SJCRH30 (cell line): ENCODE results near the gene ZCCHC24. TPM values are rescaled to one million over a fixed set of nuclear protein-coding genes. Genes with fewer than 3 reads are reported as not detected.

Source experiments
- DNase-seq, 2 experiments: peaks; one replicate each; pipeline ENCODE4 v3.0.0-alpha.2; 2015 to 2020
- H3K27ac ChIP-seq: fragments of 250-450 bp; sonication (Bioruptor Pico); 2 replicates; pipeline ENCODE4 v1.5.1; 2020; ENCODE audit warnings: mild to moderate bottlenecking, moderate library complexity
- H3K27me3 ChIP-seq: fragments of 250-450 bp; sonication (Bioruptor Pico); 2 replicates; pipeline ENCODE4 v1.5.1; 2020; ENCODE audit warnings: mild to moderate bottlenecking, moderate library complexity
- H3K36me3 ChIP-seq: fragments of 250-450 bp; sonication (Bioruptor Pico); 2 replicates; pipeline ENCODE4 v1.5.1; 2020; ENCODE audit warnings: mild to moderate bottlenecking, moderate library complexity
- H3K4me1 ChIP-seq: fragments of 250-450 bp; sonication (Bioruptor Pico); 2 replicates; pipeline ENCODE4 v1.5.1; 2020; ENCODE audit warnings: mild to moderate bottlenecking, moderate library complexity
- H3K4me3 ChIP-seq: fragments of 250-450 bp; sonication (Bioruptor Pico); 2 replicates; pipeline ENCODE4 v1.5.1; 2020; ENCODE audit warnings: mild to moderate bottlenecking, moderate library complexity
- H3K9me3 ChIP-seq: fragments of 250-450 bp; sonication (Bioruptor Pico); replicated peaks from 2 replicates; pipeline ENCODE4 v1.5.1; 2020; ENCODE audit warnings: mild to moderate bottlenecking, moderate library complexity
- total RNA-seq: library from RNA; depleted of rRNA; stranded (reverse); fragments of >200 nt; shearing (Covaris generic); gene quantifications from 2 replicates; pipeline ENCODE4 v1.2.3, GENCODE V29; 2014

The ZCCHC24 gene
- total RNA-seq, 1 experiment from 2014 or later, result 53.7 TPM

DNA sequence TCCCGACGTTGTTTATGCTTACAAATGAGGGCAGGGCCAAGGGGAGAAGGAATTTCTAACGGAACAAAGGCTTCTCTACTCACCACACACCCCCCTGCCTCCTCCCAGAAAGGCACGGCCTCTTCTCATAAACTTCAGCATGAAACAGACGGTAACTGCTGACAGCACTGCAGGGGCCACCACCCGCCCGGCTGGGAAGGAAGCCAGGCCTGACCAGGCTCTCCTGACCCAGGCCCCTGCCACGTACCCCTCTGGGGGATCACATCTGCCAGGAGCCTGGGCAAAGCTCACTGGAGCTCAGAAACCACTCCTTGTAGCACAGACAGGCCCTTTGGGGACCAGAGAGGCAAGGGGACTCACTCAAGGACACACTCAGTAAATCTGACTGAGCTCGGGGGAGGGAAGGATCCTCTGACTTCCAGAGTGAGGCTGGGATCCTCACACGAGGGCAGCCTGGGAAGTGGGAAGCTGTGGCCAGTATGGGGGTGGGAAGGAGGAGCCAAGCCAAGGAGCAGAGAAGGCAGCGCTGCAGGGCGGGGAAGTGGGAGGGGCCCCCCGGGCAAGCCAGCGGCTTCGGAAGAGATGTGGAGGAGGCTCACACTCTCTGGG is 46.1 kb downstream of the ZCCHC24 start:
- DNase-seq, result peak; percentile 89 to 91
- H3K4me3 ChIP-seq, result peak overlapping the region; percentile 8; the same call in 1 of the 2 replicates
- peak overlapping the region; percentile 89 for H3K27ac ChIP-seq
- H3K9me3 ChIP-seq, result no peaks in the 10 kb centered on the region
- H3K4me1 ChIP-seq, result peaks cover 68% of the 10 kb centered on the region
- H3K36me3 ChIP-seq, result peaks cover 27% of the 10 kb centered on the region
- no peaks in the 10 kb centered on the region for H3K27me3 ChIP-seq

- Histone ChIP-seq H3K4me3 (no peak overlapping the region), H3K27ac (peak overlapping the region; percentile 89), H3K27me3 (no peaks in the 10 kb centered on the region), H3K4me1 (peaks cover 61% of the 10 kb centered on the region), H3K9me3 (no peaks in the 10 kb centered on the region), H3K36me3 (peaks cover 34% of the 10 kb centered on the region)
- no peak for DNase-seq
These were observed 46.8 kb downstream of the ZCCHC24 start for GRCh38 chr10:79398642-79399041.

GRCh38 chr10:79397575-79398303 is 47.7 kb downstream of the ZCCHC24 start:
- Histone ChIP-seq H3K27ac (peak overlapping the region; percentile 89), H3K36me3 (peaks cover 39% of the 10 kb centered on the region), H3K4me3 (no peak overlapping the region), H3K27me3 (no peaks in the 10 kb centered on the region), H3K4me1 (peaks cover 53% of the 10 kb centered on the region), H3K9me3 (no peaks in the 10 kb centered on the region)
- DNase-seq, result peak; percentile 82 to 86

DNA sequence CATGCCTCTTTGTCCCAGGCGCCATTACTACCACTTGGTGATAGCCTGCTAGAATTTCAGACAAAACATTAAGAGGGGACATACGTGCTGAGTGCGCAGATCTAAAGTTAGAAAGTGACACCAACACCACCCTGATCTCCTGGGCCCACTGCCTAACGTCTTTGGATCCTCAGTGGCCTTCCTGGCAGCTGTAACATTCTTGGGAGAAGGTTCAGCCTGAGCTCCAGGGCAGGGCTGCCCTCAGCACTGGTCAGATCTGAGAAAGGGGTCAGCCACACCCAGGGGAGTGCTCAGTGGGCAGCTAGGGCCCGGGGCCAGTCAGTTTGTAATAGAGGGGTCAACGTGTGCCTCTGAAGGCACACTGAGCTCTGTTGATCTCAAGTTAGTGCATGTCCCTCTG is 48.4 kb downstream of the ZCCHC24 start:
- no peaks in the 10 kb centered on the region for H3K27me3 ChIP-seq
- H3K4me1 ChIP-seq, result peaks cover 46% of the 10 kb centered on the region
- no peak overlapping the region for H3K4me3 ChIP-seq
- peaks cover 46% of the 10 kb centered on the region for H3K36me3 ChIP-seq
- H3K27ac ChIP-seq, result peak overlapping the region; percentile 89
- H3K9me3 ChIP-seq, result no peaks in the 10 kb centered on the region
- DNase-seq, result no peak

DNA sequence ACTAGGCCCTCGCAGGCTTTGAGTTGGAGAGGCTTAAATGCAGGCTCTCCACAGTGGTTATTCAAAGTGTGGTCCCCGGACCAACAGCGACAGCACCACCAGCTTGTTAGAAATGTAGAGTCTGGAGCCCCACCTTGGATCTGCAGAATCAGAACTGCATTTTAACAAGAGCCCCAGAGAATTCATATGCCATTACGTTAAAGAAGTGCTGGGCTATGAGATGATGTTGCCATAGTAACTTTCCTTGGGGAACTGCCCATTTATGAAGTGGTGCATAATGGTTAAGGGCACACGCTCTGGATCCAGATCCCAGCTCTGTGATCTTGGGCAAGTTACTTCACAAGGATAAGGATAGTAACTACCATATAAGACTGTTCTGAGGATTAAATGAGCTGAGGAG is 48.9 kb downstream of the ZCCHC24 start:
- Histone ChIP-seq H3K4me1 (peaks cover 41% of the 10 kb centered on the region), H3K27me3 (no peaks in the 10 kb centered on the region), H3K9me3 (no peaks in the 10 kb centered on the region), H3K36me3 (peaks cover 46% of the 10 kb centered on the region), H3K4me3 (no peak overlapping the region), H3K27ac (no peak overlapping the region)
- no peak for DNase-seq

DNA sequence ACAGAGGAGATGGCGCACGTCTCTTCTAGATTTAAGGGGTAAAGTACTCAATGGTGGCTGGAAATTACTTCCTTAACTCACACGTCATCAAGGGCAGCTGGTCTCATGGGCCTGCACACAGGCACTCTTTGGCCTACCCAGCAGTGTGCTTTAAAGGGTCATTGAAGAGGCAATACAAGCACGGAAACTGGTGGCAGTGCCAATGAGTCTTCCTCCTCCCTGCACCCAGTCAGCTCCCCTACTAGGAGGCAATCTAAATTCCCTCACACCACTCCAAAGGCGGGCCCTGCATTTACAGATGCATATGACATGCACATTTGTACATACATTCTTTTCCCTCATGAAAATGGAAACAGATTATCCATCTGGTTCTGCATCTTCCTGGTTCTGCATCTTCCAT is 50.8 kb downstream of the ZCCHC24 start:
- Histone ChIP-seq H3K36me3 (peaks cover 58% of the 10 kb centered on the region), H3K4me3 (no peak overlapping the region), H3K27me3 (no peaks in the 10 kb centered on the region), H3K4me1 (peaks cover 27% of the 10 kb centered on the region), H3K27ac (no peak overlapping the region), H3K9me3 (no peaks in the 10 kb centered on the region)
- DNase-seq, result no peak

DNA sequence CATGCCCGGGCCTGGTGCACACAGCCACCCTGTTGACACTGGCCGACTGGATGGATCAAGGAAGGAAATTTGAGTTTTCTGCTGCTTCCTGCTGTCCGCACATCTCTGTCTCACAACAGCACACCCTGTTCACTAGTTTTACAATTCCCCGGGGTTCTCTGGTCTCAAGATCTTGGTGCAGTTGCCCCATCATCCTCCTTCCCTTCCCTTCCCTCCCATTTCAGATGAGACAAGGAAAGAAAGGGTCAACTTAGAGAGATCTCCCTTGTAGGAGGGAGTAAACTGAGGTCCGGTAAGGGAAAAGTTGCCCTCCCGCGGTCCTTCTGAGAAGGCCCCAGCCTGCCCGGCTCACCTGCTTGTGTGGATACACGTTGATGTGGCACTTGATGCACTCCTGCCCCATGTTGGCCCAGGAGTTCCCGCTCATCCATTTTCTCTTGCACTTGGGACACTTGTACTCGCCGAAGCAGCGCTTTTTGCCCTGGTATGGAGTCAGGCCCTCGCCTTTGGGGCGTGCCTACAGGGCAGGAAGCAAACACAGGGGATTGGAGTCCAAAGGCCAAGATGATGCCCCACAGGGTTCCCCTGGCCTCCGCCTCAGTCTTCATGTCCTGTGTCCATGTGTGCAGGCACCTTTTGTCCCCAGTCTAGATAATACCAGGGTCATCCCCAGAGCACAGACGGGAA is 51.4 kb downstream of the ZCCHC24 start:
- Histone ChIP-seq H3K9me3 (no peaks in the 10 kb centered on the region), H3K4me3 (no peak overlapping the region), H3K27me3 (no peaks in the 10 kb centered on the region), H3K27ac (no peak overlapping the region), H3K4me1 (peaks cover 21% of the 10 kb centered on the region), H3K36me3 (peaks cover 64% of the 10 kb centered on the region)
- DNase-seq, result no peak

DNA sequence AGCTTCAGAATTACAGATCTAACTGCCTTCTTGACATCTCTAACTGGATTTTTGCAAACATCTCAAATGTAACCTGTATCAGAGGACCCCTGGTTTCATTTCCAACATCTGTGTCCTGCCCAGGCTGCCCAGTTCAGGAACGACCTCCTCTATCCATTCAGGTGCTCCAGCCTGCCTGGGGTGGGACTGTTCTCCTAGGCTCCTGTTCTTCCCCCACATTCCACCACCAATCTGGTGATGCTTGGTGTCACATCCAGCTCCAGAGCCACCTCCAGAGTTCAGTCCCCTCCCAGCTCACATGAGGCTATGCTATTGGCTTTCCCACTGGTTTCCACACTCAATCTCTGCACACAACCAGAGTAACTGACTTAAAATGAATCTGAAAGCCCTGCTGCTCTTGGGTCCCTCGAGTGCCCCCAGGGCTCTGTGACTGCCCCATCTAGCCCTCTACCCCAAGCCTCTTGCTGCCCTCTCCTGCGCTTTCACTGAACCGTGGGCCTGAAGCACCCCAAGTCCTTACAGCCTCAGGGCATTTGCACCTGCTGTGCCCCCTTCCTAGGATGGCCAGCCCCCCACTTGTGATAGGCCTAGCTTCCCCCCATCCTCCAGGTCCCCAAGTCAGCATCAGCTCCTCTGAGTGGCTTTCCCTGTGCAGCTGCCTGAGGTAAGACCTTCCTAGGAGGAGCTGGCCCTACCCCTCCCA is 52.1 kb downstream of the ZCCHC24 start:
- H3K36me3 ChIP-seq, result peaks cover 68% of the 10 kb centered on the region
- H3K27ac ChIP-seq, result no peak overlapping the region
- DNase-seq, result no peak
- no peaks in the 10 kb centered on the region for H3K9me3 ChIP-seq
- H3K4me1 ChIP-seq, result peaks cover 14% of the 10 kb centered on the region
- no peak overlapping the region for H3K4me3 ChIP-seq
- H3K27me3 ChIP-seq, result no peaks in the 10 kb centered on the region

- Histone ChIP-seq H3K4me3 (no peak overlapping the region), H3K4me1 (peaks cover 7% of the 10 kb centered on the region), H3K27ac (no peak overlapping the region), H3K27me3 (no peaks in the 10 kb centered on the region), H3K36me3 (peaks cover 69% of the 10 kb centered on the region), H3K9me3 (no peaks in the 10 kb centered on the region)
- DNase-seq, result no peak
These were observed 52.8 kb downstream of the ZCCHC24 start for GRCh38 chr10:79392506-79393176.

GRCh38 chr10:79392020-79392398 is 53.4 kb downstream of the ZCCHC24 start:
- no peak overlapping the region for H3K27ac ChIP-seq
- no peak overlapping the region for H3K4me3 ChIP-seq
- H3K4me1 ChIP-seq, result peaks cover under 1% of the 10 kb centered on the region; the same call in 1 of the 2 replicates
- no peaks in the 10 kb centered on the region for H3K27me3 ChIP-seq
- DNase-seq, result no peak
- peaks cover 66% of the 10 kb centered on the region for H3K36me3 ChIP-seq
- H3K9me3 ChIP-seq, result no peaks in the 10 kb centered on the region

- Histone ChIP-seq H3K9me3 (no peaks in the 10 kb centered on the region), H3K27me3 (no peaks in the 10 kb centered on the region), H3K27ac (no peak overlapping the region), H3K36me3 (peaks cover 61% of the 10 kb centered on the region), H3K4me1 (no peaks in the 10 kb centered on the region), H3K4me3 (no peak overlapping the region)
- peak in 1 of 2 experiments; percentile 1 for DNase-seq
These were observed 54.0 kb downstream of the ZCCHC24 start for GRCh38 chr10:79391231-79392019.

DNA sequence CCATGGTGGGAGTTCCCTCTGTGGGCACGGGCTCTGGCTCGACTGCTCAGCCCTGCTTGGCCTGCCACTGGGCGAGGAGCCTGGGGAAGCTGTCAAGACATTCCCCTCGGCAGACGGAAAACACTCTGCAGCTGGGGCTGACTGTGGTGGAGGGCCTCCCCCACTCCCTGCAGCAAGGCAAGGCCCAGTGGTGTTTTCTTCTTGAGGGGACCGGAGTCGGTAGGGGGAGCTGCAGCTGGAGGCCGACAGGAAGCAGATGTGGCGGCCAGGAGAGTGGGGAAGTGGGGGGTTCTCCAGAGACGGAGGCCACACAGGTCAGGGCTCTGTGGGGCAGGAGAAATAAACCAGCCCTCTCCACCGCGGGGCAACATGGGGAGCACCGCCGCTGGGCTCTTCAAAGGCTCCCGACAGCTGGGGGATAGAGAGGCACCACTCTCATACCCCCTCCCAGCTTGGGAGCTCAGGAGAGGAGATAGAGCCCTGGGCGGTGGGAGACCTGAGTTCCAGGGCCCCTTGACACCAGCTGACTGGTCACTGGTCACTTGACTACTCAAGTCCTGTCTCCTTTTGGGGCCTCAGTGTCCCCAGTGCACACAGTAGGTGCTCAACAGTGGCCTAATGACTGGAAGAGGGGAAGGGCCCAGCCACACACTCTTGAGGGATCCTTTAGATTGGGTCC is 54.7 kb downstream of the ZCCHC24 start:
- H3K9me3 ChIP-seq, result no peaks in the 10 kb centered on the region
- no peaks in the 10 kb centered on the region for H3K4me1 ChIP-seq
- DNase-seq, result peak in 1 of 2 experiments; percentile 2
- H3K27ac ChIP-seq, result no peak overlapping the region
- H3K27me3 ChIP-seq, result no peaks in the 10 kb centered on the region
- H3K4me3 ChIP-seq, result no peak overlapping the region
- peaks cover 55% of the 10 kb centered on the region for H3K36me3 ChIP-seq

GRCh38 chr10:79390057-79390456 is 55.4 kb downstream of the ZCCHC24 start:
- no peaks in the 10 kb centered on the region for H3K27me3 ChIP-seq
- no peak overlapping the region for H3K27ac ChIP-seq
- H3K36me3 ChIP-seq, result peaks cover 49% of the 10 kb centered on the region
- DNase-seq, result no peak
- no peak overlapping the region for H3K4me3 ChIP-seq
- no peaks in the 10 kb centered on the region for H3K4me1 ChIP-seq
- no peaks in the 10 kb centered on the region for H3K9me3 ChIP-seq
